Neural cell (in vitro differentiated cells): ENCODE results near the gene OR13G1. TPM values are rescaled to one million over a fixed set of nuclear protein-coding genes. Genes with fewer than 3 reads are reported as not detected.

Experiments
- H2AFZ ChIP-seq: fragments of 200-600, 300-800 bp; sonication (generic), shearing (Covaris generic); 2 replicates; pipeline ENCODE4 v1.6.0; 2014; ENCODE audit warnings: low read depth, mild to moderate bottlenecking, antibody characterized with exemption, low read length, moderate library complexity
- H3F3A ChIP-seq: fragments of 200-600 bp; shearing (Covaris generic); 2 replicates; pipeline ENCODE4 v1.6.1; 2016; ENCODE audit warnings: mild to moderate bottlenecking, moderate library complexity, mixed read lengths, antibody characterized with exemption, low read length; ENCODE audit not compliant: insufficient read depth, poor library complexity, severe bottlenecking
- H3K27ac ChIP-seq: fragments of 200-600, 300-800 bp; sonication (generic), shearing (Covaris generic); 2 replicates; pipeline ENCODE4 v1.5.1; 2014; ENCODE audit warnings: mild to moderate bottlenecking, low read length, moderate library complexity
- H3K27me3 ChIP-seq: fragments of 300-800, 200-600 bp; sonication (generic), shearing (Covaris generic); 2 replicates; pipeline ENCODE4 v1.6.0; 2014; ENCODE audit warnings: mild to moderate bottlenecking, low read depth, low read length, moderate library complexity; ENCODE audit not compliant: insufficient read depth
- H3K36me3 ChIP-seq: fragments of 300-800, 200-600 bp; sonication (generic), shearing (Covaris generic); 2 replicates; pipeline ENCODE4 v1.5.1; 2014; ENCODE audit warnings: mild to moderate bottlenecking, antibody characterized with exemption, low read length, moderate library complexity; ENCODE audit not compliant: insufficient read depth
- H3K4me2 ChIP-seq: fragments of 300-800, 200-600 bp; sonication (generic), shearing (Covaris generic); 2 replicates; pipeline ENCODE4 v1.6.0; 2014; ENCODE audit warnings: mild to moderate bottlenecking, low read length
- H3K4me3 ChIP-seq: fragments of 300-800, 200-600 bp; sonication (generic), shearing (Covaris generic); 2 replicates; pipeline ENCODE4 v1.5.1; 2014; ENCODE audit warnings: mild to moderate bottlenecking, low read length, moderate library complexity
- H3K79me2 ChIP-seq: fragments of 200-600 bp; shearing (Covaris generic); replicated peaks from 2 replicates; pipeline ENCODE4 v1.6.0; 2014; ENCODE audit warnings: mild to moderate bottlenecking, low read length, moderate library complexity; ENCODE audit not compliant: insufficient read depth
- H3K9ac ChIP-seq: fragments of 300-800, 200-600 bp; sonication (generic), shearing (Covaris generic); 2 replicates; pipeline ENCODE4 v1.6.1; 2016; ENCODE audit warnings: mild to moderate bottlenecking, low read length, mixed read lengths
- H3K9me2 ChIP-seq: fragments of 200-600 bp; shearing (Covaris generic); 2 replicates; pipeline ENCODE4 v1.6.1; 2016; ENCODE audit warnings: mild to moderate bottlenecking, low read length, mixed read lengths; ENCODE audit not compliant: insufficient read depth
- H3K9me3 ChIP-seq: fragments of 200-600, 300-800 bp; sonication (generic), shearing (Covaris generic); 2 replicates; pipeline ENCODE4 v1.6.1; 2016; ENCODE audit warnings: mild to moderate bottlenecking, mixed run types, low read length, moderate library complexity, mixed read lengths
- H4K20me1 ChIP-seq: fragments of 200-600 bp; shearing (Covaris generic); 2 replicates; pipeline ENCODE4 v1.6.1; 2016; ENCODE audit warnings: mild to moderate bottlenecking, mixed run types; ENCODE audit not compliant: insufficient read depth
- CTCF ChIP-seq: fragments of 450-650 bp; IDR thresholded peaks from 2 replicates; pipeline ENCODE4 v1.5.1; 2014; ENCODE audit warnings: antibody characterized with exemption, mild to moderate bottlenecking, moderate library complexity; ENCODE audit not compliant: poor library complexity, severe bottlenecking
- EP300 ChIP-seq: fragments of 450-650 bp; conservative IDR thresholded peaks from 2 replicates; pipeline ENCODE4 v1.6.1; 2014; ENCODE audit warnings: antibody characterized with exemption, mild to moderate bottlenecking, moderate library complexity; ENCODE audit not compliant: poor library complexity, severe bottlenecking
- EZH2 ChIP-seq: fragments of 200-600, 300-800 bp; shearing (Covaris generic), sonication (generic); IDR thresholded peaks from 2 replicates; pipeline ENCODE4 v1.6.1; 2014; ENCODE audit warnings: antibody characterized with exemption, low read length, borderline replicate concordance, mild to moderate bottlenecking; ENCODE audit not compliant: insufficient read depth, poor library complexity, severe bottlenecking
- MXI1 ChIP-seq: fragments of 450-650 bp; conservative IDR thresholded peaks from 2 replicates; pipeline ENCODE4 v1.6.1; 2014; ENCODE audit warnings: antibody characterized with exemption, mild to moderate bottlenecking; ENCODE audit not compliant: poor library complexity, severe bottlenecking
- POLR2AphosphoS5 ChIP-seq: IDR thresholded peaks from 2 replicates; pipeline ENCODE4 v1.6.1; 2012
- RAD21 ChIP-seq: fragments of 450-650 bp; conservative IDR thresholded peaks from 2 replicates; pipeline ENCODE4 v1.6.1; 2014; ENCODE audit warnings: antibody characterized with exemption, mild to moderate bottlenecking, moderate library complexity
- REST ChIP-seq: IDR thresholded peaks from 2 replicates; pipeline ENCODE4 v1.6.1; 2012; ENCODE audit warnings: borderline replicate concordance
- SMC3 ChIP-seq: fragments of 450-650 bp; conservative IDR thresholded peaks from 2 replicates; pipeline ENCODE4 v1.6.1; 2014; ENCODE audit warnings: antibody characterized with exemption, mild to moderate bottlenecking, moderate library complexity; ENCODE audit not compliant: poor library complexity
- TAF1 ChIP-seq: IDR thresholded peaks from 2 replicates; pipeline ENCODE4 v1.6.1; 2012; ENCODE audit warnings: low read depth
- polyA plus RNA-seq: library from polyadenylated mRNA; depleted of rRNA; stranded (reverse); fragments of >200 nt; gene quantifications from 2 replicates; pipeline ENCODE4 v1.2.3, GENCODE V29; 2014

OR13G1 gene
- polyA plus RNA-seq, 1 donor from 2014 or later = not detected

GRCh38 chr1:247638011-247638410, 41.5 kb downstream of the OR13G1 start:
- Histone ChIP-seq H3K27ac (no peak overlapping the region), H3K79me2 (no peaks in the 10 kb centered on the region), H3K9ac (no peak overlapping the region), H4K20me1 (no peaks in the 10 kb centered on the region), H3K36me3 (no peaks in the 10 kb centered on the region), H3K4me3 (no peak overlapping the region), H2AFZ (no peak overlapping the region), H3K9me3 (no peaks in the 10 kb centered on the region), H3K4me2 (no peak overlapping the region), H3F3A (no peaks in the 10 kb centered on the region), H3K9me2 (no peaks in the 10 kb centered on the region), H3K27me3 (no peaks in the 10 kb centered on the region)
- TF ChIP-seq CTCF (no peak), SMC3 (no peak), TAF1 (no peak), EZH2 (no peak), MXI1 (no peak), RAD21 (no peak), REST (no peak)

GRCh38 chr1:247627951-247628350, 51.6 kb downstream of the OR13G1 start:
- H3K4me2 ChIP-seq = no peak overlapping the region
- H3K79me2 ChIP-seq = no peaks in the 10 kb centered on the region
- no peaks in the 10 kb centered on the region for H3K9me2 ChIP-seq
- TF ChIP-seq SMC3 (no peak), EZH2 (no peak), REST (no peak), CTCF (no peak), RAD21 (no peak), TAF1 (no peak), EP300 (no peak), POLR2AphosphoS5 (no peak), MXI1 (no peak)
- H3K9ac ChIP-seq = no peak overlapping the region
- H3K27ac ChIP-seq = no peak overlapping the region
- H4K20me1 ChIP-seq = no peaks in the 10 kb centered on the region
- H3K27me3 ChIP-seq = no peaks in the 10 kb centered on the region
- H3K36me3 ChIP-seq = no peaks in the 10 kb centered on the region
- no peaks in the 10 kb centered on the region for H3K9me3 ChIP-seq
- no peak overlapping the region for H2AFZ ChIP-seq
- no peaks in the 10 kb centered on the region for H3F3A ChIP-seq
- no peak overlapping the region for H3K4me3 ChIP-seq
